Stomach (tissue), 4 donors: ENCODE results near the gene HUNK.

Experiments
- CTCF ChIP-seq, 7 experiments: fragments of 450-650 bp in 4 of 7; fragments of 200-600 bp in 3 of 7; sonication (generic) in 3 of 7; IDR thresholded peaks; one replicate each; pipeline ENCODE4 v1.5.1; 2016 to 2019; ENCODE audit warnings: antibody characterized with exemption in 7 of 7, control low read depth in 2 of 7, mild to moderate bottlenecking in 1 of 7
- POLR2A ChIP-seq, 4 donors: fragments of 450-650 bp; IDR thresholded peaks; one replicate each; pipeline ENCODE4 v1.6.1; 2016; ENCODE audit warnings: antibody characterized with exemption in 4 of 4, control low read depth in 2 of 4, mild to moderate bottlenecking in 1 of 4, moderate library complexity in 1 of 4

- TF ChIP-seq CTCF (IDR thresholded peaks at IDR 0.05) (no peak), POLR2A (IDR thresholded peaks at IDR 0.05) (no peak)
Measured at GRCh38 chr21:31862078-31862477, 10.7 kb upstream of the HUNK start.
